ENCODE data around the gene CACNA2D2.

DNA sequence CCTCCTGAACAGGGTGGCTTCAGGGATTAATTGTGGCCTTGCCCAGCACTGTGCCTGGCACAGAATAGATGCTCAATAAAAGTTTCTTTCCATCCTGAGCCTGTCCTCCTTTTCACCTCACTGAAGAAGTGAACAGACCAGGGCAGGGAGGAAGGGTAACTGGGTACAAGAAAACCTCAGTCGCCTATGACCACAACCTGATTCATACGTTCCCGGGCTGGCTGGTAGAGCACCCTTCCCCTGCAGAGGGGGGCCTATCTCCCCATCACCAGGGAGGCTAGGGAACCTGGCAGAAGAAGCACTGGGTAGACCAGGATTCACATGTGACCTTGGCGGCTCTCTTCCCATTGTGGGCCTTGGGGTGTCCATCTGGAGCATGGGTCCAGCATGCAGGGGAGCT, 27.8 kb upstream of the CACNA2D2 start:
- TF ChIP-seq, protein P1, sequence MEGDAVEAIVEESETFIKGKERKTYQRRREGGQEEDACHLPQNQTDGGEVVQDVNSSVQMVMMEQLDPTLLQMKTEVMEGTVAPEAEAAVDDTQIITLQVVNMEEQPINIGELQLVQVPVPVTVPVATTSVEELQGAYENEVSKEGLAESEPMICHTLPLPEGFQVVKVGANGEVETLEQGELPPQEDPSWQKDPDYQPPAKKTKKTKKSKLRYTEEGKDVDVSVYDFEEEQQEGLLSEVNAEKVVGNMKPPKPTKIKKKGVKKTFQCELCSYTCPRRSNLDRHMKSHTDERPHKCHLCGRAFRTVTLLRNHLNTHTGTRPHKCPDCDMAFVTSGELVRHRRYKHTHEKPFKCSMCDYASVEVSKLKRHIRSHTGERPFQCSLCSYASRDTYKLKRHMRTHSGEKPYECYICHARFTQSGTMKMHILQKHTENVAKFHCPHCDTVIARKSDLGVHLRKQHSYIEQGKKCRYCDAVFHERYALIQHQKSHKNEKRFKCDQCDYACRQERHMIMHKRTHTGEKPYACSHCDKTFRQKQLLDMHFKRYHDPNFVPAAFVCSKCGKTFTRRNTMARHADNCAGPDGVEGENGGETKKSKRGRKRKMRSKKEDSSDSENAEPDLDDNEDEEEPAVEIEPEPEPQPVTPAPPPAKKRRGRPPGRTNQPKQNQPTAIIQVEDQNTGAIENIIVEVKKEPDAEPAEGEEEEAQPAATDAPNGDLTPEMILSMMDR (IDR thresholded peaks at IDR 0.05; ENCODE audit: low read length) = no peak
- no peak for TF ChIP-seq EZH2 (IDR thresholded peaks at IDR 0.05; ENCODE audit: borderline replicate concordance, low read length)

All from OCI-LY1 (cell line).